Activated T-cell treated with anti-CD3 and anti-CD28 coated beads for 48 hours (primary cell): ENCODE data around the gene DNAI2.
"Not testable (repeated sequence)": the region's sequence is repeated elsewhere in the genome, so short reads cannot be mapped to it uniquely, and the experiment has no call there.

Experiments
- DNase-seq: peaks from one replicate; pipeline ENCODE4 v3.0.0-alpha.2; 2020; ENCODE audit warnings: low read depth

The DNAI2 gene

GRCh38 chr17:74276051-74276476 lies 2.0 kb downstream of the DNAI2 start:
- no peak for DNase-seq

- no peak for DNase-seq
Observed at GRCh38 chr17:74276541-74277009, 2.5 kb downstream of the DNAI2 start.

DNA sequence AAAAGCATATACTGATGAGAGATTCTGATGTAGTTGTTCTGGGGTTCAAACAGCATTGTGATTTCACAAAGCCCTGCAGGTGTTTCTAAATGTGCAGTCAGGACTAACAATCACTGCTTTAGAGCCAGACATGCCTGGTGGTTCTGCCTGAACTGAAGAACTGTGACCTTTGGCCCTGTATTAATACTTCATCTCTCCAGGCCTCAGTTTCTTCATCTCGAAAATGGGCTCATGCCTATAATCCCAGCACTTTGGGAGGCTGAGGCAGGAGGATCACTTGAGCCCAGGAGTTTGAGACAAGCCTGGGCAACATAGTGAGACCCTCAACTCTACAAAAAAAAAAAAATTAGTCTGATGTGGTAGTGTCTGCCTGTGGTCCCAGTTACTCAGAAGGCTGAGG lies 3.9 kb downstream of the DNAI2 start:
- no peak for DNase-seq

DNA sequence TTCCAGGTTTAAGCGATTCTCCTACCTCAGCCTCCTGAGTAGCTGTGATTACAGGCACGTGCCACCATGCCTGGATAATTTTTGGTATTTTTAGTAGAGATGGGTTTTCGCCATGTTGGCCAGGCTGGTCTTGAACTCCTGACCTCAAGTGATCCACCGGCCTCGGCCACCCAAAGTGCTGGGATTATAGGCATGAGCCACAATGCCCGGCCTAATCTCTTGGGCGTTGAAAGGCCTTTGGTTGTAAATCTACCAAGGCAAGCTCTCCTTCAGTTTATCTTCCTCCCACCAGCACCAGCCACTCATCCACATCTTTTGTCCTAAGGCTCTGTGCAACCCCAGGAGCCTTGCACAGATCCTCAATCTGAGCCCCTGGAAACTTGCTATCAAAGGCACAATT lies 5.6 kb downstream of the DNAI2 start:
- DNase-seq = not testable (repeated sequence)

DNA sequence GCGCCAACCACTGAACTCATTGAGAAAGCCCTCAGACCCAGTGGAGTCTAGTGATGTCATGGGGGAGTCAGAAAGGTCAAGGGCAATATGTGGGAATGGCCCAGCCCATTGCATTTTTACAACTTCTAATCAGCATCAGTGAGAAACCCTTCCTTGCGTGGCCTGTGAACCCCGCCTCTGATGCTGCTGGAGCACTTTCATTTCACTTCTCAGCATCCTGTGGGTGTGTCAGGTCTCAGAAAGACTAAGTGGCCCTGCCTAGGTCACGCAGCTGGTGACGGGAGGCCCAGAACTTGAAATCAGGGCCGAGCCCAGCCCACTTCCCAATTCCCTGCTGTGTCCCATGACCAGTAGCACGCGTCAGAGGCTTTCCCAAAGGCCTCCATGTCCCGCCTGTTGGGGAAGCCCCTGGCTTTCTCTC lies 6.1 kb downstream of the DNAI2 start:
- DNase-seq = peak; percentile 46

GRCh38 chr17:74281799-74282198 lies 7.8 kb downstream of the DNAI2 start:
- no peak for DNase-seq

DNA sequence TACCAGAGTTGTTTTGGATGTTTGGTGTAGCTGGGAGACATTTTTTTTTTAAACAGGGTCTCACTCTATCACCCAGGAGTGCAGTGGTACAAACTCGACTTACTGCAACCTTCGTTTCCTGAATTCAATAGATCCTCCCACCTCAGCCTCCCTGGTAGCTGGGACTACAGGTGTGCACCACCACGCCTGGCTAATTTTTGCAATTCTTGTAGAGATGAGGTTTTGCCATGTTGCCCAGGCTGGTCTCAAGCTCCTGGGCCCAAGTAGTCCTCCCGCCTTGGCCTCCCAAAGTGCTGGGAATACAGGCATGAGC lies 8.2 kb downstream of the DNAI2 start:
- DNase-seq = not testable (repeated sequence)

DNA sequence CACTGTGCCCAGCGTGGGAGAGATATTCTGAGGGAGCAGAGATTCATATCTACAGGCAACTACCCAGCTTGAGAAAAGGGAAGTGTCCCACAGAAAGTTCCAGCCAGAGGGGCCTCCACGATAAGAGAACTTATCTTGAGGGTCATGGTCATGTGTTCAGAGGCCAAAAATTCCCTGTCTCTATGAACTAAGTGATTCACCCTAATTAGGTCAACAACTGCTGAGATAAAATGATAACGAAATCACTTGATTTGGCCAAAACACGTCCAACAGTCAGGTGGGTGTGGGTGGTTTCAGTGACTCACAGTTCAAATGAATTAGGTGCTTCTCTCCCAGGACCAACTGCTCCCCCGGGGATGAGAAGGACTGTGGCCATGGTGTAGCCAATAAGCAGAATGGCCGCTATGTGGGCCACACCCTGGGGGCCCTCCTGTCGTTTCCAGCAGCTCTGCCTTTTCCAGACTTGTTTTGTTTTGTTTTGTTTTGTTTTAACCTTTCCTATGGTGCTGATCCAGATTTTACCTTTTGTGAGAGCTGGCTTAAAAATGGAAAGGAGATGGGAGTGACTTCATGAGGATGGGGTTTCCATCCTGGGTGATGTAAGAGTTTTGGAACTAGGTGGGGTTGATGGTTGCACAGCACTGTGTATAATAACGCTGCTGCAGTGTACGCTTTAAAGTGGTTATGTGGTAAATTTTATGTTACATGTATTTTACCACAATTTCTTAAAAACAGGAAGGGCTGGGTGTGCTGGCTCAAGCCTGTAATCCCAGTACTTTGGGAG lies 8.7 kb downstream of the DNAI2 start:
- DNase-seq = peak; percentile 63

DNA sequence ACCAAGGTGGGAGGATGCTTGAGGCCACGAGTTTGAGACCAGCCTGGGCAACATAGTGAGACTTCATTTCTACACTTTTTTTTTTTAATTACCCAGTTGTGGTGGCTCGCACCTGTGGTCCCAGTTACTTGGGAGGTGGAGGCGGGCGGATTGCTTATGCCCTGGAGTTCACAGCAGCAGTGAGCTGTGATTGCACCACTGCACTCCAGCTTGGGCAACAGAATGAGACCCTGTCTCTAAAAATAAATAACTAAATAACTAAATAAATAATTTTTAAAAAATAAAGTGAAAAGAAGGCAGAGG lies 9.3 kb downstream of the DNAI2 start:
- no peak for DNase-seq

DNA sequence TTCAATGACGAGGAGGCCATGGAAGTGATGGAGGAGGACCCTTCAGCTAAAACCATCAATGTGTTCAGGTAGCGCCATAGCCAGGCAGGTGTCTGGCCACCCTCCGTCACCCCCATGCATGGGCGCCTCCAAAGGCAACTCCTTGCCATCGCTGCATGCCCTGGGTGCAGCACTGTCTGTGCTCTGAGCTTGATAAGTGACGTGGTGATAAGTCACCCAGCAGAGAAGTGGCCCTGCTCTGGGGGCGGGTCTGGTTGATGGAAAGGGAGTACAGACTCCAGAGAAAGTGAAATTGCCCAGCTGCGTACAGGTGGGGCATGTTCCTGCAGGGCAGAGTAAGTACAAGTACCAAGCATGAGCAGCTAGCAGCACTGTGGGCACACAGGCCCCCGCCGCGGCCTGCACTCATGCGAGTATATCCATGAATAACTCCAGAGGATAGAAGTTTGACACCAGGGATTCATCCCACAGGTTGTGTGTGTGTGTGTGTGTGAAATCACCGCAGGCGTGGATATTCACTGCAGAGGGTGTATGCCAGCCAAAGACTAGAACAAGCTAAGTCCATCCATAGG lies 13.1 kb downstream of the DNAI2 start:
- no peak for DNase-seq

- peak; percentile 39 for DNase-seq
Observed at GRCh38 chr17:74288785-74289184, 14.8 kb downstream of the DNAI2 start.

DNA sequence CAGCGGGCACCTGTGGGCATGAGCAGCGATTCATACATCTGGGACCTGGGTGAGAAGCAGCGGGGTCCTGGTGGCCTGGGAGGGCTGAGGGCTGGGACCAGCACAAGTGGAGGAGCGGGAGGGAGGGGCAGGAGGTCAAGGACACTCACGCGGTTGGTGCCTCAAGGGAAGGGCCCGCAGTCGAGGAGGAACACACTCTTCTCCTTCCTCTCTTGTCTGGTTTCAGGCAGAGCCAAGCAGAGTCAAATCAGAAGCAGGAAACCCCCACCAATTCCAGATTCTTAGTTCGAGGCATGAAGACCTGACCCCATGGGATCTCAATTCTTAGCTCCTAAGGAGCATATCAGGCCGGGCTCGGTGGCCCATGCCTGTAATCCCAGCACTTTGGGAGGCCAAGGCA lies 15.7 kb downstream of the DNAI2 start:
- DNase-seq = no peak

- DNase-seq = no peak
Observed at GRCh38 chr17:74290340-74290739, 16.3 kb downstream of the DNAI2 start.

DNA sequence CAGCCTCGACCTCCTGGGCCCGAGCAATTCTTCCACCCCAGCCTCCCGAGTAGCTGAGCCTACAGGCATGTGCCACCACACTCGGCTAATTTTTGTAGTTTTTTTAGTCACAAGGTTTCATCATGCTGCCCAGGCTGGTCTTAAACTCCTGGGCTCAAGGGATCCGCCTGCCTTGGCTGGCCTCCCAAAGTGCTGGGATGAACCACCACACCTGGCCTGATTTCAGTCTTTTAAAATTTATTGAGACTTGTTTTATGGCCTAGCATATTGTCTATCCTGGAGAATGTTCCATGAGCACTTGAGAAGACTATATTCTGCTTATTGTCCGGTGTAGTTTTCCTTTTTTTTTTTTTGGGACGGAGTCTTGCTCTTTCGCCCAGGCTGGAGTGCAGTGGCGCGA lies 18.5 kb downstream of the DNAI2 start:
- DNase-seq = no peak

DNA sequence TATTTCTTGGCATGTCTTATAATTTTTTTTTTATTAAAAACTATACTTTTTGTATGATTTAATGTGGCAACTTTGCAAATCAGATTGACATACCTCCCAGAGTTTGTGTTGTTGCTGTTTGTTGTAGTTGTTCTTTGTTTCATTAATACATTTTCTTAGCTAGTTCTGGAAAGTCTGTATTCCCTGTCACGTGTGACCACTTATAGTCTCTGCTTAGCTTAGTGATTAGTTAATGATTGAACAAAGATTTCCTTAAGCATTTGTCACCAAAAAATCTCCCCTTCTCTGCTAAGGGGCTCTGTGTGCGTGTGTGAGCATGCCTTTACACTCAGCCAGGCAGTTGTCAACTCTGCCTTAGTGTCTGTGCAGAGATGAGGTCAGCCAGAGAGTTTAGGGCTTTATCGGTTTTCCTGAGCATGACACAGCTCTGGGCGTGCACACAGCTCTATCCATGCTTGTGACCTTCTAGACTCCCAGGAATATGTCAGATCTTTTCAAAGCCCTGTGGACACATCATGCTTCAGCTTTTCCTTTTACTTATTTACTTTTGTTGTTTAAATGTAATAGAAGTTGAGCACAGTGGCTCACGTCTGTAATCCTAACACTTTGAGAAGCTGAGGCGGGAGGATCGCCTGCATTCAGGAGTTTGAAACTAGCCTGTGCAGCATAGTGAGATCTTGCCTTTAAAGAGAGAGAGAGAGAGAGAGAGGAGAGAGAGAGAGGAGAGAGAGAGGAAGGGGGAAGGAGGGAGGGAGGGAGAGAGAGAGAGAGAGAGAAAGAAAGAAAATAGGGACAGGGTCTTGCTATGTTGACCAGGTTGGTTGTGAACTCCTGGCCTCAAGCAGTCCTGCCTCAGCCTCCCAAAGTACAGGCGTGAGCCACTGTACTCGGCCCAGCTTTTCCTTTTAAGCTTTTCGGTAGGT lies 21.9 kb downstream of the DNAI2 start:
- no peak for DNase-seq

DNA sequence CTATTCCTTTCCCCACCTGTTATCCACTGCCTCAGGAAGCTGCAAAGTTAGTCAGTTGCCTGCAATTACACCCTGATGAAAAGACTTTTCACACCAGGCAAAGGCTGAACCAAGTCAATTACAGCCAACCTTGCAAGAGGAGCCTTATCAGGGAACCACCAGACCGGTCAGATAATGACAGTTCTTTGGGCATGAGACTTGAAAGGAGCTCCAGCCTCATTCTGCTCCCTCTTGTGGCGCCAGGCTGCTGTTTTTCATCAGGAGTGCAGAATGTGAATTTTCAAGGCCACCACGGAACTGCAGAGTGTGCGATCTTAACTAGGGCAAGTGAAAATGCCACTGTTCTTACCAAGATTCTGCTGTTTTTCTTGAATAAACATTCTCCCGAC lies 22.5 kb downstream of the DNAI2 start:
- no peak for DNase-seq

DNA sequence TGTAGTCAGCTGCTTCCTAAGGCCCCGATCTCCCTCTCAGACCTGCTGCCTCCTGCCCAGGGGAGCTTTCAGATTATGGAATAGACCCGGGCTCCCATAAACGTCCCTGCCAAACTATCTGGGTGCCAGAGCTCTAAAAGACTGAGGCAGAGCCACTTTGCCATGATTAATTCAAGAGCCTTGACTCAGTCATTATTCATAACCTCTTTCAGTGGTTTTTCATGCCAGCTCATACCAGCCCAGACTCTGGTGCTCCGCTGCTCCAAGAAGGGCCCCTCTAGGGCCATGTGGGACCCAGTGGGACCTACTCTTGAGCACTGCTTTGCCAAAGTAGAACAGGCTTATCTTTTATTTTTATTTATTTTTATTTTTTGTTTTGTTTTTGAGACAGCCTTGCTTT lies 23.9 kb downstream of the DNAI2 start:
- DNase-seq = peak; percentile 59

- DNase-seq = no peak
Observed at GRCh38 chr17:74298778-74299177, 24.7 kb downstream of the DNAI2 start.

DNA sequence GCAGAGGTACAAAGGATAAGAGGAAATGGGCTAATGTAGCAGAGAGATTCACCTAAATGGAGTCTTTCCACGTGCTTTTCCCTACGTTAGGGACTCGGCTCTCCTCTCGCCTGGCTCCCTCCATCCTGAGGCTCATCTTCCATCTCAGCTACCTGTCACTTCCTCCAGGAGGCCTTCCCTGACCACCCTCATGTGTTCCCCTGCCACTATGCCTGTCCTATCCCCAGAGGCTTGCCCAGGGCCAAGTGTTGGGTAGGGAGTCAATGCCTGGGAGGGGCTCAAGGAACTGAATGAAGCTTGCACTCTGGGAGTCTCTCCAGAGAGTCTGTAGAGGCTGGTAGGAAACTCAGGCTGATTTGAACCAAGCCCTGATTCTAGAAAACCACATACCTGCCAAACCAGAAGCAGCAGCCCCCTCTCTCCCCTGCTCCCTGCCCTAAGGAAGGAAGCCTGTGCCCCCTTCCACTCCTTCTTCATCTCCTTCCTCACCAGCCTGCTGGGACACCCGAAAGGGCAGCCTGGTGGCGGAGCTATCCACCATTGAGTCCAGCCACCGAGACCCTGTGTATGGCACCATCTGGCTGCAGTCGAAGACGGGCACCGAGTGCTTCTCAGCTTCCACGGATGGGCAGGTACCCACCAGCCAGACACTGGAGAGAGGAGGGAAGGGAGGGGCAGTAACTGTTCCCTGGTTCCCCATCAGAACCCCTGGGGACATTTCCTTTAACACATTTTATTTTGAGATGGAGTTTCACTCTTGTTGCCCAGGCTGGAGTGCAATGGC lies 25.4 kb downstream of the DNAI2 start:
- no peak for DNase-seq

GRCh38 chr17:74303305-74303704 lies 29.3 kb downstream of the DNAI2 start:
- DNase-seq = no peak

- no peak for DNase-seq
Observed at GRCh38 chr17:74304184-74304583, 30.1 kb downstream of the DNAI2 start.
